Measurements from ENCODE around the gene AXDND1. TPM values are rescaled to one million over a fixed set of nuclear protein-coding genes. Genes with fewer than 3 reads are reported as not detected.

Gene AXDND1
- total RNA-seq, 1 experiment from 2014 or later = 0.31 TPM

DNA sequence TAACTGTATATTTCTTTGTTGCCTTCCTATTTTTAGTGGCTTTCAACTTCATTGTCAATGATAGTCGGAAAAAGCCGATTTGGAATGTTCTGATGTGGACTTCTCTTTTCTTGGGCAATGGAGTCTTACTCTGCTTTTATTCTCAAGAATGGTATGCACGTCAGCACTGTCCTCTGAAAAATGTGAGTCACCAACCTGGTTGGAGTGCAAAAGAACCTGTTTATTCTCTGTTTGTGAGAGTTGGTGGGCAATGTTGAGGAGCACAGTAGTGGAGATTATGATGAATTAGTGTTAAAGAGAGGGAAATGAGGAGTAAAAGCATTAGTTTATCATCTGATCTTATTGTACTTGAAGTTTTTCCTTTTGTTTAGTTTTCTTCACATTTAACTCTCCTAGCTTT lies 14.5 kb upstream of the AXDND1 start:
- Histone ChIP-seq H3K4me1 (ENCODE audit: control insufficient read depth, insufficient read depth, low read length) (no peaks in the 10 kb centered on the region), H3K36me3 (ENCODE audit: control insufficient read depth, insufficient read depth, low read length) (peaks cover 11% of the 10 kb centered on the region), H3K27ac (ENCODE audit: low read length) (no peak overlapping the region), H3K4me3 (ENCODE audit: low read depth in 2 of 2, low read length in 2 of 2) (no peak overlapping the region), H3K9me3 (ENCODE audit: control insufficient read depth, insufficient read depth, low read depth, low read length) (no peaks in the 10 kb centered on the region), H3K27me3 (ENCODE audit: control insufficient read depth, insufficient read depth, low read length) (no peaks in the 10 kb centered on the region)
- ChIA-PET CTCF (no interaction called here), POLR2A (no interaction called here)
- no peak for DNase-seq (ENCODE audit: low read depth, low spot score)
- in situ Hi-C loops (cut with HindIII; ENCODE audit: low pct_unique_long_range_greater_than_20kb, low sequenced_read_pairs) = no loop called here
- intact Hi-C loops (cut with micrococcal nuclease; ENCODE audit: unreplicated experiment) = no loop called here
- ATAC-seq = no peak
- TF ChIP-seq TCF7L2 (IDR thresholded peaks at IDR 0.05; ENCODE audit: low read depth, low read length) = no peak
- TF ChIP-seq, protein P1, sequence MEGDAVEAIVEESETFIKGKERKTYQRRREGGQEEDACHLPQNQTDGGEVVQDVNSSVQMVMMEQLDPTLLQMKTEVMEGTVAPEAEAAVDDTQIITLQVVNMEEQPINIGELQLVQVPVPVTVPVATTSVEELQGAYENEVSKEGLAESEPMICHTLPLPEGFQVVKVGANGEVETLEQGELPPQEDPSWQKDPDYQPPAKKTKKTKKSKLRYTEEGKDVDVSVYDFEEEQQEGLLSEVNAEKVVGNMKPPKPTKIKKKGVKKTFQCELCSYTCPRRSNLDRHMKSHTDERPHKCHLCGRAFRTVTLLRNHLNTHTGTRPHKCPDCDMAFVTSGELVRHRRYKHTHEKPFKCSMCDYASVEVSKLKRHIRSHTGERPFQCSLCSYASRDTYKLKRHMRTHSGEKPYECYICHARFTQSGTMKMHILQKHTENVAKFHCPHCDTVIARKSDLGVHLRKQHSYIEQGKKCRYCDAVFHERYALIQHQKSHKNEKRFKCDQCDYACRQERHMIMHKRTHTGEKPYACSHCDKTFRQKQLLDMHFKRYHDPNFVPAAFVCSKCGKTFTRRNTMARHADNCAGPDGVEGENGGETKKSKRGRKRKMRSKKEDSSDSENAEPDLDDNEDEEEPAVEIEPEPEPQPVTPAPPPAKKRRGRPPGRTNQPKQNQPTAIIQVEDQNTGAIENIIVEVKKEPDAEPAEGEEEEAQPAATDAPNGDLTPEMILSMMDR (IDR thresholded peaks at IDR 0.05) = no peak
- TF ChIP-seq, protein P2, sequence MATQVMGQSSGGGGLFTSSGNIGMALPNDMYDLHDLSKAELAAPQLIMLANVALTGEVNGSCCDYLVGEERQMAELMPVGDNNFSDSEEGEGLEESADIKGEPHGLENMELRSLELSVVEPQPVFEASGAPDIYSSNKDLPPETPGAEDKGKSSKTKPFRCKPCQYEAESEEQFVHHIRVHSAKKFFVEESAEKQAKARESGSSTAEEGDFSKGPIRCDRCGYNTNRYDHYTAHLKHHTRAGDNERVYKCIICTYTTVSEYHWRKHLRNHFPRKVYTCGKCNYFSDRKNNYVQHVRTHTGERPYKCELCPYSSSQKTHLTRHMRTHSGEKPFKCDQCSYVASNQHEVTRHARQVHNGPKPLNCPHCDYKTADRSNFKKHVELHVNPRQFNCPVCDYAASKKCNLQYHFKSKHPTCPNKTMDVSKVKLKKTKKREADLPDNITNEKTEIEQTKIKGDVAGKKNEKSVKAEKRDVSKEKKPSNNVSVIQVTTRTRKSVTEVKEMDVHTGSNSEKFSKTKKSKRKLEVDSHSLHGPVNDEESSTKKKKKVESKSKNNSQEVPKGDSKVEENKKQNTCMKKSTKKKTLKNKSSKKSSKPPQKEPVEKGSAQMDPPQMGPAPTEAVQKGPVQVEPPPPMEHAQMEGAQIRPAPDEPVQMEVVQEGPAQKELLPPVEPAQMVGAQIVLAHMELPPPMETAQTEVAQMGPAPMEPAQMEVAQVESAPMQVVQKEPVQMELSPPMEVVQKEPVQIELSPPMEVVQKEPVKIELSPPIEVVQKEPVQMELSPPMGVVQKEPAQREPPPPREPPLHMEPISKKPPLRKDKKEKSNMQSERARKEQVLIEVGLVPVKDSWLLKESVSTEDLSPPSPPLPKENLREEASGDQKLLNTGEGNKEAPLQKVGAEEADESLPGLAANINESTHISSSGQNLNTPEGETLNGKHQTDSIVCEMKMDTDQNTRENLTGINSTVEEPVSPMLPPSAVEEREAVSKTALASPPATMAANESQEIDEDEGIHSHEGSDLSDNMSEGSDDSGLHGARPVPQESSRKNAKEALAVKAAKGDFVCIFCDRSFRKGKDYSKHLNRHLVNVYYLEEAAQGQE (IDR thresholded peaks at IDR 0.05; ENCODE audit: insufficient read depth in 1 of 2, low read depth in 2 of 2, low read length in 1 of 2) = no peak
- no peak for TF ChIP-seq SIN3A (IDR thresholded peaks at IDR 0.05; ENCODE audit: borderline replicate concordance, insufficient read depth, low read depth, low read length)
- no peak for TF ChIP-seq POLR2AphosphoS5 (IDR thresholded peaks at IDR 0.05; ENCODE audit: low read depth, low read length)
- BruUV-seq (replicated peaks) = no TSS peak

DNA sequence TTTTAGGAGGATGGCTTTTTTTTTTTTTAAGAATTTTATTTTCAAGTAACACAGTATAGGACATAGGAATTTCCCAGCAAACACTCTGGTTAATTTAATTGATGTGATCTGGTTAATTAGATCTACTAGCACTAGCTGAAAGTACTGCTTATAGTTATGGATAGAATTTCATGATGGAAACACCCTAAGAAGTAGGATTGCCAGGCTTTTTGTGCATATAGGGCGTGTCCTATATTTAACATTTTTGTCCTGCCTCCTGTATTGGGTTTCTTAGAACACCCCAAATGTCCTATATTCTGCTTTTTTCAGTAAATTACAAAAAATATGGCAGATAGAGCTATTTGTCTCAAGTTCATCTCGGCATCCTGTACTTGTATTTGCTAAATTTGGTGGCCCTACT lies 13.5 kb upstream of the AXDND1 start:
- ATAC-seq = no peak
- peaks cover 11% of the 10 kb centered on the region for H3K36me3 ChIP-seq (ENCODE audit: control insufficient read depth, insufficient read depth, low read length)
- no peak overlapping the region for H3K4me3 ChIP-seq (ENCODE audit: low read depth in 2 of 2, low read length in 2 of 2)
- DNase-seq (ENCODE audit: low read depth, low spot score) = no peak
- intact Hi-C loops (cut with micrococcal nuclease; ENCODE audit: unreplicated experiment) = no loop called here
- CTCF ChIA-PET = no interaction called here
- BruUV-seq (replicated peaks) = no TSS peak
- no peaks in the 10 kb centered on the region for H3K4me1 ChIP-seq (ENCODE audit: control insufficient read depth, insufficient read depth, low read length)
- TF ChIP-seq, protein P1 (IDR thresholded peaks at IDR 0.05) = no peak
- TF ChIP-seq SIN3A (IDR thresholded peaks at IDR 0.05; ENCODE audit: borderline replicate concordance, insufficient read depth, low read depth, low read length) (no peak), TCF7L2 (IDR thresholded peaks at IDR 0.05; ENCODE audit: low read depth, low read length) (no peak), POLR2AphosphoS5 (IDR thresholded peaks at IDR 0.05; ENCODE audit: low read depth, low read length) (no peak)
- TF ChIP-seq, protein P2 (IDR thresholded peaks at IDR 0.05; ENCODE audit: insufficient read depth in 1 of 2, low read depth in 2 of 2, low read length in 1 of 2) = no peak
- no peaks in the 10 kb centered on the region for H3K9me3 ChIP-seq (ENCODE audit: control insufficient read depth, insufficient read depth, low read depth, low read length)
- no peaks in the 10 kb centered on the region for H3K27me3 ChIP-seq (ENCODE audit: control insufficient read depth, insufficient read depth, low read length)
- no peak overlapping the region for H3K27ac ChIP-seq (ENCODE audit: low read length)
- POLR2A ChIA-PET = no interaction called here
- in situ Hi-C loops (cut with HindIII; ENCODE audit: low pct_unique_long_range_greater_than_20kb, low sequenced_read_pairs) = no loop called here
